DOHH2 (cell line): ENCODE results near the gene GGPS1.

Experiments used
- EZH2phosphoT487 ChIP-seq: fragments of 200-600 bp; sonication (generic); IDR thresholded peaks from 2 replicates; pipeline ENCODE4 v1.6.1; 2017; ENCODE audit warnings: borderline replicate concordance, mild to moderate bottlenecking, antibody characterized with exemption, low read length, moderate library complexity, mixed read lengths
- TF ChIP-seq, protein P1 (sequence below): fragments of 200-600 bp; sonication (generic); IDR thresholded peaks from one replicate; pipeline ENCODE4 v1.5.1; 2014; ENCODE audit warnings: antibody characterized with exemption, mild to moderate bottlenecking, low read depth, low read length; ENCODE audit not compliant: poor library complexity, severe bottlenecking

DNA sequence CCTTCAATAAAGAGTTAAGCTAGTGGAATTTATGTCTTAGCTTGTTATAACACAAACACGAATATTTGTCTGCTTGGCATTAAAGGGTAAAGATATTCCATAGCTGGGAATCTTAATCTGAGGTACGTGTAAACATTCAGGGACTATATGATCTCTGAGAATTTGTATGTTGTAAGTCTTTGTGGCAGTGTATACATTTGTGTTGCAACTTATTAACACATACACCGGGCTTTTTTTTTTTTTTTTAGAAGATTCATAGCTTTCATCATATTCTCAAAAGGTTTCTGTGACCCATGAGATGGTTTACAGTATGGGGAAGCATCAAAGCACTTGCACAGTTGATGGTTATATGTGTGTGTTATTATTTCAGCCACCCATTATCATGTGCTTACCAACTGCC is 3.0 kb downstream of the GGPS1 start:
- TF ChIP-seq, protein P1, sequence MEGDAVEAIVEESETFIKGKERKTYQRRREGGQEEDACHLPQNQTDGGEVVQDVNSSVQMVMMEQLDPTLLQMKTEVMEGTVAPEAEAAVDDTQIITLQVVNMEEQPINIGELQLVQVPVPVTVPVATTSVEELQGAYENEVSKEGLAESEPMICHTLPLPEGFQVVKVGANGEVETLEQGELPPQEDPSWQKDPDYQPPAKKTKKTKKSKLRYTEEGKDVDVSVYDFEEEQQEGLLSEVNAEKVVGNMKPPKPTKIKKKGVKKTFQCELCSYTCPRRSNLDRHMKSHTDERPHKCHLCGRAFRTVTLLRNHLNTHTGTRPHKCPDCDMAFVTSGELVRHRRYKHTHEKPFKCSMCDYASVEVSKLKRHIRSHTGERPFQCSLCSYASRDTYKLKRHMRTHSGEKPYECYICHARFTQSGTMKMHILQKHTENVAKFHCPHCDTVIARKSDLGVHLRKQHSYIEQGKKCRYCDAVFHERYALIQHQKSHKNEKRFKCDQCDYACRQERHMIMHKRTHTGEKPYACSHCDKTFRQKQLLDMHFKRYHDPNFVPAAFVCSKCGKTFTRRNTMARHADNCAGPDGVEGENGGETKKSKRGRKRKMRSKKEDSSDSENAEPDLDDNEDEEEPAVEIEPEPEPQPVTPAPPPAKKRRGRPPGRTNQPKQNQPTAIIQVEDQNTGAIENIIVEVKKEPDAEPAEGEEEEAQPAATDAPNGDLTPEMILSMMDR = no peak
- no peak for TF ChIP-seq EZH2phosphoT487
